ENCODE results near the gene FAM20C.
"Not testable (repeated sequence)": the region's sequence is repeated elsewhere in the genome, so short reads cannot be mapped to it uniquely, and the experiment has no call there.

FAM20C gene

GRCh38 chr7:230274-230673, 37.9 kb downstream of the FAM20C start:
- no peak for DNase-seq

GRCh38 chr7:231030-231857, 38.9 kb downstream of the FAM20C start:
- no peak for DNase-seq

GRCh38 chr7:231858-232246, 39.5 kb downstream of the FAM20C start:
- DNase-seq: no peak

GRCh38 chr7:232410-233248, 40.3 kb downstream of the FAM20C start:
- no peak for DNase-seq

- DNase-seq: no peak
These were observed 41.1 kb downstream of the FAM20C start for GRCh38 chr7:233249-234035.

- no peak for DNase-seq
These were observed 41.8 kb downstream of the FAM20C start for GRCh38 chr7:234051-234707.

GRCh38 chr7:234708-235553, 42.6 kb downstream of the FAM20C start:
- no peak for DNase-seq

- no peak for DNase-seq
These were observed 43.4 kb downstream of the FAM20C start for GRCh38 chr7:235576-236395.

GRCh38 chr7:236967-237366, 44.6 kb downstream of the FAM20C start:
- no peak for DNase-seq

- no peak for DNase-seq
These were observed 45.0 kb downstream of the FAM20C start for GRCh38 chr7:237385-237784.

GRCh38 chr7:240146-240676, 47.8 kb downstream of the FAM20C start:
- DNase-seq: no peak

- DNase-seq: no peak
These were observed 48.6 kb downstream of the FAM20C start for GRCh38 chr7:240887-241421.

GRCh38 chr7:241513-241912, 49.1 kb downstream of the FAM20C start:
- DNase-seq: no peak

GRCh38 chr7:242826-243579, 50.6 kb downstream of the FAM20C start:
- not testable (repeated sequence) for DNase-seq

- not testable (repeated sequence) for DNase-seq
These were observed 51.2 kb downstream of the FAM20C start for GRCh38 chr7:243580-243978.

- no peak for DNase-seq
These were observed 52.6 kb downstream of the FAM20C start for GRCh38 chr7:244974-245373.

- no peak for DNase-seq
These were observed 53.4 kb downstream of the FAM20C start for GRCh38 chr7:245574-246295.

- DNase-seq: no peak
These were observed 54.1 kb downstream of the FAM20C start for GRCh38 chr7:246451-246850.

GRCh38 chr7:247181-247580, 54.8 kb downstream of the FAM20C start:
- DNase-seq: no peak
